Activated T-helper 1 cell treated with anti-CD3 and anti-CD28 coated beads, Interleukin-12 subunit alpha, Interleukin-12 subunit beta, Interleukin-2, Interleukin-4 antibody, amounts not matched to agents 30 ng/mL and 10 ng/mL and 1 ng/mL, durations not matched to agents 14 hours and 24 hours and 36 hours (primary cell): ENCODE measurements around the gene ZNF26. TPM values are rescaled to one million over a fixed set of nuclear protein-coding genes. Genes with fewer than 3 reads are reported as not detected.
"Not testable (repeated sequence)": the region's sequence is repeated elsewhere in the genome, so short reads cannot be mapped to it uniquely, and the experiment has no call there.

Source experiments
- DNase-seq: peaks from one replicate; pipeline ENCODE4 v3.0.0; 2021; ENCODE audit warnings: low spot score
- H3K27ac Mint-ChIP-seq: one replicate; pipeline ENCODE4 v1.8.0; 2021; ENCODE audit warnings: mild to moderate bottlenecking, mixed read lengths
- H3K27me3 Mint-ChIP-seq: one replicate; pipeline ENCODE4 v1.8.0; 2022; ENCODE audit warnings: mild to moderate bottlenecking, moderate library complexity, mixed read lengths; ENCODE audit not compliant: insufficient read depth
- H3K36me3 Mint-ChIP-seq: one replicate; pipeline ENCODE4 v1.8.0; 2021; ENCODE audit warnings: low read depth, mixed read lengths
- H3K4me1 Mint-ChIP-seq: one replicate; pipeline ENCODE4 v1.8.0; 2021; ENCODE audit warnings: low read depth, mixed read lengths
- H3K4me3 Mint-ChIP-seq: one replicate; pipeline ENCODE4 v1.8.0; 2021; ENCODE audit warnings: mild to moderate bottlenecking, moderate library complexity, mixed read lengths
- H3K9me3 Mint-ChIP-seq: one replicate; pipeline ENCODE4 v1.8.0; 2021; ENCODE audit warnings: mixed read lengths
- intact Hi-C: fragments of 100-400 bp; cut with micrococcal nuclease; formaldehyde crosslinking; loops from one replicate; pipeline ENCODE4 v1.15.1; 2024
- total RNA-seq: library from RNA; stranded (reverse); gene quantifications from 2 replicates; pipeline ENCODE4 v1.2.3, GENCODE V29; 2022

The ZNF26 gene, protein sequence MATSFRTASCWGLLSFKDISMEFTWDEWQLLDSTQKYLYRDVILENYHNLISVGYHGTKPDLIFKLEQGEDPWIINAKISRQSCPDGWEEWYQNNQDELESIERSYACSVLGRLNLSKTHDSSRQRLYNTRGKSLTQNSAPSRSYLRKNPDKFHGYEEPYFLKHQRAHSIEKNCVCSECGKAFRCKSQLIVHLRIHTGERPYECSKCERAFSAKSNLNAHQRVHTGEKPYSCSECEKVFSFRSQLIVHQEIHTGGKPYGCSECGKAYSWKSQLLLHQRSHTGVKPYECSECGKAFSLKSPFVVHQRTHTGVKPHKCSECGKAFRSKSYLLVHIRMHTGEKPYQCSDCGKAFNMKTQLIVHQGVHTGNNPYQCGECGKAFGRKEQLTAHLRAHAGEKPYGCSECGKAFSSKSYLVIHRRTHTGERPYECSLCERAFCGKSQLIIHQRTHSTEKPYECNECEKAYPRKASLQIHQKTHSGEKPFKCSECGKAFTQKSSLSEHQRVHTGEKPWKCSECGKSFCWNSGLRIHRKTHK
- total RNA-seq: 18.2 and 22.1 TPM in 2 replicates

- Mint-ChIP-seq H3K4me3 (peak within 1 kb of the TSS; percentile 90), H3K27ac (peak within 1 kb of the TSS; percentile 92), H3K36me3 (peaks cover 42% of the 10 kb centered on the region), H3K4me1 (peaks cover 22% of the 10 kb centered on the region), H3K9me3 (peaks cover 57% of the 10 kb centered on the region), H3K27me3 (no peaks in the 10 kb centered on the region)
- peak; percentile 84 for DNase-seq
- intact Hi-C loops: loop anchor here (1.0 to 2.0 kb wide), 8 partner anchors 30 to 195 kb away; partner anchors contain the start of genes CHFR, ZNF10, ZNF140 and ZNF268
Observed at GRCh38 chr12:132986001-132986884, at the start of gene ZNF26. TSS of gene ZNF26 (plus strand) at chr12:132986367. CDS start at chr12:132986841, 474 bp downstream.

DNA sequence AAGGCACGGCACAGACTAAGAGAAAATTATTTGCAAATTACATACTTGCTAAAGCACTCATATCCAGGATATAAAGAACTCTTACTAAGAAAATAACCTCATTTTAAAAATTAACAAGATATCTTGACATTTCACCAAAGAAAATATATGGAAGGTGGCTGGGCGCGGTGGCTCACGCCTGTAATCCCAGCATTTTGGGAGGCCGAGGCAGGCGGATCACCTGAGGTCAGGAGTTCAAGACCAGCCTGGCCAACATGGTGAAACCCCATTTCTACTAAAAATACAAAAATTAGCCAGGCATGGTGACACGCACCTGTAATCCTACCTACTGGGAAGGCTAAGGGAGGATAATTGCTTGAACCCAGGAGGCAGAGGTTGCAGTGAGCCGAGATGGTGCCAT, 49.2 kb upstream of the ZNF26 start:
- H3K4me3 Mint-ChIP-seq: not testable (repeated sequence)
- H3K9me3 Mint-ChIP-seq: peaks cover 67% of the 10 kb centered on the region

DNA sequence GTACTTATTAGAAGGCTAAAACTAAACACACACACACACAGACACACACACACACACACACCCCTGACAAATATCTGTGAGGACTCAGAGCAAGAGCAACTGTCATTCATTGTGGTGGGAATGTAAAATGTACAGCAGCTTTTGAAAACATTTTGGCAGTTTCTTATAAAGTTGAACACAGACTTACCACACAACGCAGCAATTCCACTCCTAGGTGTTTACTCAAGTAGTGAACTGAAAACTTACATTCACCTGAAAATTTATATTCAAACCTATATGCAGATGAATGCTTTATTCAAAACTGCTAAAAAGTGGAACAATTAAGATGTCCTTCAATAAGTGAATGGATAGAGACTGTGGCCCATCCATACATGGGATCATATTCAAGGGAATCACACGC, 48.7 kb upstream of the ZNF26 start:
- Mint-ChIP-seq H3K9me3 (peaks cover 66% of the 10 kb centered on the region), H3K4me3 (no peak overlapping the region), H3K4me1 (no peaks in the 10 kb centered on the region), H3K27ac (no peak overlapping the region), H3K36me3 (peaks cover 38% of the 10 kb centered on the region), H3K27me3 (no peaks in the 10 kb centered on the region)
- DNase-seq: no peak
- intact Hi-C loops: no loop called here

More for the DNA sequence above, 49.2 kb upstream of the ZNF26 start:
- H3K27me3 Mint-ChIP-seq, H3K27ac Mint-ChIP-seq, intact Hi-C loops, H3K4me1 Mint-ChIP-seq, DNase-seq: not testable (repeated sequence)
- H3K36me3 Mint-ChIP-seq: peaks cover 32% of the 10 kb centered on the region

GRCh38 chr12:132938807-132939206, 47.4 kb upstream of the ZNF26 start:
- H3K27me3 Mint-ChIP-seq, intact Hi-C loops, H3K27ac Mint-ChIP-seq, DNase-seq, H3K4me1 Mint-ChIP-seq, H3K4me3 Mint-ChIP-seq: not testable (repeated sequence)
- Mint-ChIP-seq H3K36me3 (peaks cover 46% of the 10 kb centered on the region), H3K9me3 (peaks cover 59% of the 10 kb centered on the region)

DNA sequence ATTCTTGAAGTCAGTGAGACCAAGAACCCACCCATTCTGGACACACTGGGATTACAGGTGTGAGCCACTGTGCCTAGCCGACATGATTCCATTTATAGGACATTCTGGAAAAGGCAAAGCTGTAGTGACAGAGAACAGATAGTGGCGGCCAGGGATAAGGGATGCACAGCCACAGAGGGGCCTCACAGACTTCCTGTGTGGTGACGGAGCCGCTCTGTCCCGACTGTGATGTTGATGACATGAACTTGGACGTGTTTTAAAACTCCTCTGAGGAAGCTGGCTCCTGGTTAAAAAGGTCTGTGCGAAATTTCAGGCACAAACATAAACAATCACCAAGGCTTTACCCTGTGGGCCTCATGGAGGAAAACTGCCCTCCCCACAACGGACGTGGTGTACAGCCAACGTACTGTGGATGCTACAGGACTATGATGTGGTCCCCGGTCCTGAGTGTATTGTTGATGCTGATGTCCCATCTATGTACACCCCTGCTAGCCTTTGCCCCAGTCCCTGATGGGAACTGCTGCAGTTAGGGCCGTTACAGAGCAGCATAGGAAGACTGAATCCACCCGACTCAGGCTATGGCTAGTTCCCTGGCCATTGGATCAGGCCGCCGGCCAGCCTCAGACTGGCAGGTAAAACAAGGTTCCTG, 46.0 kb upstream of the ZNF26 start:
- no peak for DNase-seq
- Mint-ChIP-seq H3K27me3 (no peaks in the 10 kb centered on the region), H3K9me3 (peaks cover 58% of the 10 kb centered on the region)

GRCh38 chr12:132941336-132941954, 44.7 kb upstream of the ZNF26 start:
- H3K27me3 Mint-ChIP-seq: no peaks in the 10 kb centered on the region
- H3K4me3 Mint-ChIP-seq: no peak overlapping the region
- no peak for DNase-seq
- H3K9me3 Mint-ChIP-seq: peaks cover 59% of the 10 kb centered on the region
- no peak overlapping the region for H3K27ac Mint-ChIP-seq
- intact Hi-C loops: no loop called here
- peaks cover 57% of the 10 kb centered on the region for H3K36me3 Mint-ChIP-seq
- no peaks in the 10 kb centered on the region for H3K4me1 Mint-ChIP-seq

More for the DNA sequence above, 46.0 kb upstream of the ZNF26 start:
- peaks cover 51% of the 10 kb centered on the region for H3K36me3 Mint-ChIP-seq
- no peak overlapping the region for H3K27ac Mint-ChIP-seq
- no peaks in the 10 kb centered on the region for H3K4me1 Mint-ChIP-seq
- H3K4me3 Mint-ChIP-seq: no peak overlapping the region
- intact Hi-C loops: no loop called here

- intact Hi-C loops: no loop called here
Observed at GRCh38 chr12:132942611-132943010, 43.6 kb upstream of the ZNF26 start.

DNA sequence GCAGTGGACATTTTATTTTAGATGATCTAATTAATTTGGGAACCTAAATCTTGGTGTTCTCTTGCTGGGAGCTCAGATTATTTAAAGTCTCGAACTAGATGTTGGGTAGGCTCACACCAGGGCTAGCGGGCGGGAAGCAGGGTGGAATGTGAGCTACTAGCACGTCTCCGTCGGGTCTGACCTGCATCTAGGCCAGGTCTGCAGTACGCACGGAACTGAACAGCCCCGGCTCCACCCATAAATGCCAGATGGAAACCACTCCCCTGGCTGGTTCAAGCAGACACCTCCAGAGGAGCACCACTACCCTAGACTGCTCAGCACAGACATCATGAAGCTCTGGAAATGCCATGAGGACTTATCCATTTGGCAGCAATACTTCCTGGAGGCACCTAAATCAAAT, 40.4 kb upstream of the ZNF26 start:
- intact Hi-C loops: no loop called here
- H3K4me3 Mint-ChIP-seq: no peak overlapping the region
- peaks cover 65% of the 10 kb centered on the region for H3K36me3 Mint-ChIP-seq
- no peaks in the 10 kb centered on the region for H3K4me1 Mint-ChIP-seq
- peaks cover 62% of the 10 kb centered on the region for H3K9me3 Mint-ChIP-seq
- no peak overlapping the region for H3K27ac Mint-ChIP-seq
- no peak for DNase-seq
- H3K27me3 Mint-ChIP-seq: no peaks in the 10 kb centered on the region

More at GRCh38 chr12:132942611-132943010, 43.6 kb upstream of the ZNF26 start:
- no peaks in the 10 kb centered on the region for H3K27me3 Mint-ChIP-seq
- H3K4me3 Mint-ChIP-seq: no peak overlapping the region
- H3K27ac Mint-ChIP-seq: no peak overlapping the region
- H3K9me3 Mint-ChIP-seq: peaks cover 50% of the 10 kb centered on the region
- peaks cover 55% of the 10 kb centered on the region for H3K36me3 Mint-ChIP-seq
- H3K4me1 Mint-ChIP-seq: no peaks in the 10 kb centered on the region
- no peak for DNase-seq

- Mint-ChIP-seq H3K9me3 (peaks cover 56% of the 10 kb centered on the region), H3K27ac (no peak overlapping the region), H3K4me1 (no peaks in the 10 kb centered on the region), H3K4me3 (no peak overlapping the region), H3K36me3 (peaks cover 60% of the 10 kb centered on the region), H3K27me3 (no peaks in the 10 kb centered on the region)
- intact Hi-C loops: no loop called here
- DNase-seq: no peak
Observed at GRCh38 chr12:132946246-132946820, 39.8 kb upstream of the ZNF26 start.

DNA sequence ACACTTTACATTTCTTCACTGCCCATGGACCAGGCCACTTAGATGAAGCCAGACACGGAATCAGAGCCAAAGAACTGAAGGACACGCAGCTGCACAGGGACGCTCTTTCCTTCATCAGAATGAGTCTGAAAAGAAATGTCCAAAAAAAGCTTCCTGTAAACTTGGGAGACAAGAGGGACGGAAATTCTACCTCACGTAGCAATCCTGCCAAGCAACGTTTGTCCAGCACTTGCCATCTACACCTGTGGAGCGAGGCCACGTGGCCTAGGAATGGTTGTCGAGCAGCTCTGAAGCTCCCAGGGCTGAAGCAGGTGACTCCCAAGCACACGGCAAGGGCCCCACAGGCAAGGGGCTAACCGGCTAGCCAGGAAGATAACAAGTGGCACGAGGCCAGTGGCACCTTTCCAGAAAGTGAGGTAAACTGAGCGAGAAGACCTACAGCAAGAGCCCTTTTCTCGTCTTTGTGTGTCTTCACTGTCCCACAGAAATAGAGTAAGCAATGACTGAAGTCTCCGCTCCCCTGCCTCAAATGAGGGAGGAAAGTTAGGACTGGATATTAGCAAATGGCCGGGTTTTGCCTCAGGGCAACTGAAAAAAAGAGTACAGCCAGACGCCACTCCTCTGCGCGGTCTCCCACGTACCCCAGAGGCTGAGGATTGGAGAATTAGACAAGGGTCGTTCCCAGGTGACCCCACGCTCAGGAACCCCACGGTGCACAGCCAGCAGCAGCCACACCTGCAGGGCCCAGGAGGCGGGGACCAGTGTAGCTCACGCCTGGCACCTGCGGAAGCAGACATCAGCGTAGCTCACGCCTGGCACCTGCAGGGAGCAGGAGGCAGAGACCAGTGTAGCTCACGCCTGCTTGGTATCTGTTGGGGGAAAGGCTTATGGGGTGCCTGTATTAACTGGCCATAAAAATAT, 37.8 kb upstream of the ZNF26 start:
- H3K27me3 Mint-ChIP-seq: no peaks in the 10 kb centered on the region
- H3K27ac Mint-ChIP-seq: no peak overlapping the region
- no peaks in the 10 kb centered on the region for H3K4me1 Mint-ChIP-seq
- H3K36me3 Mint-ChIP-seq: peaks cover 44% of the 10 kb centered on the region
- peaks cover 56% of the 10 kb centered on the region for H3K9me3 Mint-ChIP-seq
- no peak for DNase-seq
- no peak overlapping the region for H3K4me3 Mint-ChIP-seq
- intact Hi-C loops: no loop called here
